SK-N-SH (cell line): ENCODE results near the gene RPS6KC1. TPM values are rescaled to one million over a fixed set of nuclear protein-coding genes. Genes with fewer than 3 reads are reported as not detected.
"Not testable (repeated sequence)": the region's sequence is repeated elsewhere in the genome, so short reads cannot be mapped to it uniquely, and the experiment has no call there.

Experiments
- CTCF ChIA-PET: fragments of 300-600, 350-600 bp; formaldehyde crosslinking; extraction: SDS; loops from one replicate; lab custom pipeline; 2021; lab: Yijun Ruan, JAX
- POLR2A ChIA-PET: fragments of 350-600 bp; sonication (Branson Sonifier 250); formaldehyde crosslinking; extraction: SDS; loops from one replicate; lab custom pipeline; 2020; ENCODE audit warnings: antibody characterized with exemption, inconsistent platforms; lab: Yijun Ruan, JAX
- DNase-seq: peaks from one replicate; pipeline ENCODE4 v3.0.0; 2012
- H2AFZ ChIP-seq: fragments of 200-600 bp; sonication (generic); 2 replicates; pipeline ENCODE4 v1.8.1; 2016; ENCODE audit warnings: antibody characterized with exemption, mild to moderate bottlenecking, low read depth
- H3F3A ChIP-seq: fragments of 200-600 bp; sonication (generic); replicated peaks from 2 replicates; pipeline ENCODE3; 2016; ENCODE audit warnings: antibody characterized with exemption, mild to moderate bottlenecking; ENCODE audit not compliant: insufficient read depth
- H3K27ac ChIP-seq, 2 experiments: fragments of 200-500 bp in 1 of 2; fragments of 200-600 bp in 1 of 2; sonication (Bioruptor generic) in 1 of 2; sonication (generic), shearing (Covaris generic) in 1 of 2; 2 replicates each; pipeline versions ENCODE4 v1.5.1 to v1.6.1; 2014 to 2016; ENCODE audit warnings: low read depth in 2 of 2, inconsistent platforms in 1 of 2, low read length in 1 of 2, mild to moderate bottlenecking in 1 of 2, mixed read lengths in 1 of 2
- H3K27me3 ChIP-seq: fragments of 200-600 bp; sonication (generic), shearing (Covaris generic); 2 replicates; pipeline ENCODE4 v1.6.1; 2016; ENCODE audit warnings: mixed run types; ENCODE audit not compliant: insufficient read depth
- H3K36me3 ChIP-seq, 2 experiments: fragments of 200-500 bp in 1 of 2; fragments of 200-600 bp in 1 of 2; sonication (Bioruptor generic) in 1 of 2; sonication (generic) in 1 of 2; replicated peaks in 1 of 2; 2 replicates each; pipeline versions ENCODE3 to v1.5.1; 2014 to 2016; ENCODE audit warnings: low read length in 1 of 2, mild to moderate bottlenecking in 1 of 2; ENCODE audit not compliant: insufficient read depth in 2 of 2, control insufficient read depth in 1 of 2
- H3K4me1 ChIP-seq, 2 experiments: fragments of 200-500 bp in 1 of 2; fragments of 200-600 bp in 1 of 2; sonication (Bioruptor generic) in 1 of 2; sonication (generic), shearing (Covaris generic) in 1 of 2; 2 replicates each; pipeline versions ENCODE4 v1.5.1 to v1.6.1; 2014 to 2016; ENCODE audit warnings: low read depth in 1 of 2, low read length in 1 of 2, mixed run types in 1 of 2; ENCODE audit not compliant: insufficient read depth in 2 of 2, control insufficient read depth in 1 of 2
- H3K4me2 ChIP-seq: fragments of 200-600 bp; sonication (generic), shearing (Covaris generic); 2 replicates; pipeline ENCODE4 v1.6.1; 2017; ENCODE audit warnings: mixed run types
- H3K4me3 ChIP-seq, 2 experiments: fragments of 200-500 bp in 1 of 2; fragments of 200-600 bp in 1 of 2; sonication (Bioruptor generic) in 1 of 2; sonication (generic), shearing (Covaris generic) in 1 of 2; 2 replicates each; pipeline versions ENCODE4 v1.5.1 to v1.8.1; 2014 to 2016; ENCODE audit warnings: low read depth in 2 of 2, inconsistent platforms in 1 of 2, low read length in 1 of 2, mild to moderate bottlenecking in 1 of 2, mixed read lengths in 1 of 2, moderate library complexity in 1 of 2
- H3K79me2 ChIP-seq: fragments of 200-600 bp; sonication (generic); 2 replicates; pipeline ENCODE4 v1.8.1; 2017; ENCODE audit warnings: mild to moderate bottlenecking; ENCODE audit not compliant: insufficient read depth
- H3K9ac ChIP-seq: fragments of 200-600 bp; sonication (generic); 2 replicates; pipeline ENCODE4 v1.6.1; 2017; ENCODE audit warnings: mixed run types
- H3K9me2 ChIP-seq: fragments of 200-600 bp; sonication (generic); 2 replicates; pipeline ENCODE4 v1.6.1; 2017; ENCODE audit warnings: mixed run types
- H3K9me3 ChIP-seq: fragments of 200-600 bp; sonication (generic); 2 replicates; pipeline ENCODE4 v1.6.1; 2017; ENCODE audit warnings: mixed run types, mild to moderate bottlenecking, moderate library complexity
- H4K20me1 ChIP-seq: fragments of 200-600 bp; sonication (generic); 2 replicates; pipeline ENCODE4 v1.6.1; 2017; ENCODE audit warnings: mild to moderate bottlenecking, mixed run types; ENCODE audit not compliant: insufficient read depth
- NFIC ChIP-seq: IDR thresholded peaks from 2 replicates; pipeline ENCODE4 v1.4.0; 2012; ENCODE audit warnings: borderline replicate concordance
- NRF1 ChIP-seq: IDR thresholded peaks from 2 replicates; pipeline ENCODE4 v1.6.1; 2012; ENCODE audit warnings: low read depth, mild to moderate bottlenecking, low read length
- SIN3A ChIP-seq: IDR thresholded peaks from 2 replicates; pipeline ENCODE4 v1.6.1; 2012; ENCODE audit warnings: low read depth, mild to moderate bottlenecking, low read length, moderate library complexity, borderline replicate concordance
- SMC3 ChIP-seq: IDR thresholded peaks from 2 replicates; pipeline ENCODE4 v1.6.1; 2012; ENCODE audit warnings: low read depth, low read length, improper control_type of control experiment
- WGBS: methylation state at CpG from one replicate; pipeline ENCODE4 v1.1.6; 2017; ENCODE audit warnings: low lambda C conversion rate; 5-methylcytosine and 5-hydroxymethylcytosine counted together
- polyA plus RNA-seq, 3 experiments: library from polyadenylated mRNA; depleted of rRNA; stranded (reverse); fragments of >200 nt; gene quantifications; 2 replicates each; pipeline ENCODE4 v1.2.3, GENCODE V29; 2012
- TF ChIP-seq, protein P1 (sequence below): IDR thresholded peaks from 2 replicates; pipeline ENCODE4 v1.4.0; 2012; ENCODE audit warnings: low read depth
- TF ChIP-seq, protein P2 (sequence below): fragments of 200-600 bp; sonication (generic); IDR thresholded peaks from 2 replicates; pipeline ENCODE4 v1.6.1; 2017; ENCODE audit warnings: antibody characterized with exemption, mild to moderate bottlenecking, moderate library complexity
- TF ChIP-seq, protein P3 (sequence below): IDR thresholded peaks from 2 replicates; pipeline ENCODE4 v1.6.1; 2012; ENCODE audit warnings: mild to moderate bottlenecking, low read depth, low read length, moderate library complexity
- TF ChIP-seq, protein P4 (sequence below): IDR thresholded peaks from 2 replicates; pipeline ENCODE4 v1.4.0; 2012; ENCODE audit warnings: low read depth, borderline replicate concordance

Gene RPS6KC1
- polyA plus RNA-seq, 1 of the 3 experiments (the other 2 are of a cell fraction): 7.8 TPM

DNA sequence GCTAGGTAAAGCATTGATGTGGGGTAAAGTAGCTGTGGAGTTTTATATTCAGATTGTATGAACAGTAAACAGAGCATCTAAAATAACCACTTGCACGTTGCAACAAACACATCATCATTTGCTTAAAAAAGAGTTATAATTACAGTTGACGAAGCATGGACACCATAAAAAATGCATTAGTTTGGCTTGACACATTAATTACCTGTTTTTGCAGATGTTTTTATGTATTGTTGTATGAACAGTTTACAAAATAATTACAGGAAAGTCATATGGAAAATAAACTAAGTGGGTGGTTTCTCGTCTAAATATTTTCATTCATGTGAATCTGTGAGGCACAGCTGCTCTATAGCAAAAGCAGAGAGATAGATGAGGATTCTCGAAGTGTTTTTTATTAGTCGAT lies 108.3 kb downstream of the RPS6KC1 start:
- H3K9ac ChIP-seq: no peak overlapping the region
- CTCF ChIA-PET: no interaction called here
- no peaks in the 10 kb centered on the region for H4K20me1 ChIP-seq
- no peaks in the 10 kb centered on the region for H3K27me3 ChIP-seq
- H3K79me2 ChIP-seq: peaks cover 9% of the 10 kb centered on the region
- no peak overlapping the region for H3K4me2 ChIP-seq
- no peak for DNase-seq
- no peaks in the 10 kb centered on the region for H3K9me3 ChIP-seq
- H3K27ac ChIP-seq: no peak overlapping the region
- H3K4me3 ChIP-seq: no peak overlapping the region
- H2AFZ ChIP-seq: no peak overlapping the region
- H3F3A ChIP-seq: peaks cover 6% of the 10 kb centered on the region
- no peaks in the 10 kb centered on the region for H3K9me2 ChIP-seq
- POLR2A ChIA-PET: no interaction called here
- peaks cover 3 to 26% of the 10 kb centered on the region in 2 experiments for H3K36me3 ChIP-seq
- H3K4me1 ChIP-seq: no peaks in the 10 kb centered on the region
- TF ChIP-seq, protein P1, sequence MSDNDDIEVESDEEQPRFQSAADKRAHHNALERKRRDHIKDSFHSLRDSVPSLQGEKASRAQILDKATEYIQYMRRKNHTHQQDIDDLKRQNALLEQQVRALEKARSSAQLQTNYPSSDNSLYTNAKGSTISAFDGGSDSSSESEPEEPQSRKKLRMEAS: no peak
- TF ChIP-seq, protein P2, sequence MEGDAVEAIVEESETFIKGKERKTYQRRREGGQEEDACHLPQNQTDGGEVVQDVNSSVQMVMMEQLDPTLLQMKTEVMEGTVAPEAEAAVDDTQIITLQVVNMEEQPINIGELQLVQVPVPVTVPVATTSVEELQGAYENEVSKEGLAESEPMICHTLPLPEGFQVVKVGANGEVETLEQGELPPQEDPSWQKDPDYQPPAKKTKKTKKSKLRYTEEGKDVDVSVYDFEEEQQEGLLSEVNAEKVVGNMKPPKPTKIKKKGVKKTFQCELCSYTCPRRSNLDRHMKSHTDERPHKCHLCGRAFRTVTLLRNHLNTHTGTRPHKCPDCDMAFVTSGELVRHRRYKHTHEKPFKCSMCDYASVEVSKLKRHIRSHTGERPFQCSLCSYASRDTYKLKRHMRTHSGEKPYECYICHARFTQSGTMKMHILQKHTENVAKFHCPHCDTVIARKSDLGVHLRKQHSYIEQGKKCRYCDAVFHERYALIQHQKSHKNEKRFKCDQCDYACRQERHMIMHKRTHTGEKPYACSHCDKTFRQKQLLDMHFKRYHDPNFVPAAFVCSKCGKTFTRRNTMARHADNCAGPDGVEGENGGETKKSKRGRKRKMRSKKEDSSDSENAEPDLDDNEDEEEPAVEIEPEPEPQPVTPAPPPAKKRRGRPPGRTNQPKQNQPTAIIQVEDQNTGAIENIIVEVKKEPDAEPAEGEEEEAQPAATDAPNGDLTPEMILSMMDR: no peak
- TF ChIP-seq NRF1 (no peak), NFIC (no peak), SMC3 (no peak), SIN3A (no peak)
- TF ChIP-seq, protein P3, sequence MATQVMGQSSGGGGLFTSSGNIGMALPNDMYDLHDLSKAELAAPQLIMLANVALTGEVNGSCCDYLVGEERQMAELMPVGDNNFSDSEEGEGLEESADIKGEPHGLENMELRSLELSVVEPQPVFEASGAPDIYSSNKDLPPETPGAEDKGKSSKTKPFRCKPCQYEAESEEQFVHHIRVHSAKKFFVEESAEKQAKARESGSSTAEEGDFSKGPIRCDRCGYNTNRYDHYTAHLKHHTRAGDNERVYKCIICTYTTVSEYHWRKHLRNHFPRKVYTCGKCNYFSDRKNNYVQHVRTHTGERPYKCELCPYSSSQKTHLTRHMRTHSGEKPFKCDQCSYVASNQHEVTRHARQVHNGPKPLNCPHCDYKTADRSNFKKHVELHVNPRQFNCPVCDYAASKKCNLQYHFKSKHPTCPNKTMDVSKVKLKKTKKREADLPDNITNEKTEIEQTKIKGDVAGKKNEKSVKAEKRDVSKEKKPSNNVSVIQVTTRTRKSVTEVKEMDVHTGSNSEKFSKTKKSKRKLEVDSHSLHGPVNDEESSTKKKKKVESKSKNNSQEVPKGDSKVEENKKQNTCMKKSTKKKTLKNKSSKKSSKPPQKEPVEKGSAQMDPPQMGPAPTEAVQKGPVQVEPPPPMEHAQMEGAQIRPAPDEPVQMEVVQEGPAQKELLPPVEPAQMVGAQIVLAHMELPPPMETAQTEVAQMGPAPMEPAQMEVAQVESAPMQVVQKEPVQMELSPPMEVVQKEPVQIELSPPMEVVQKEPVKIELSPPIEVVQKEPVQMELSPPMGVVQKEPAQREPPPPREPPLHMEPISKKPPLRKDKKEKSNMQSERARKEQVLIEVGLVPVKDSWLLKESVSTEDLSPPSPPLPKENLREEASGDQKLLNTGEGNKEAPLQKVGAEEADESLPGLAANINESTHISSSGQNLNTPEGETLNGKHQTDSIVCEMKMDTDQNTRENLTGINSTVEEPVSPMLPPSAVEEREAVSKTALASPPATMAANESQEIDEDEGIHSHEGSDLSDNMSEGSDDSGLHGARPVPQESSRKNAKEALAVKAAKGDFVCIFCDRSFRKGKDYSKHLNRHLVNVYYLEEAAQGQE: no peak
- TF ChIP-seq, protein P4, sequence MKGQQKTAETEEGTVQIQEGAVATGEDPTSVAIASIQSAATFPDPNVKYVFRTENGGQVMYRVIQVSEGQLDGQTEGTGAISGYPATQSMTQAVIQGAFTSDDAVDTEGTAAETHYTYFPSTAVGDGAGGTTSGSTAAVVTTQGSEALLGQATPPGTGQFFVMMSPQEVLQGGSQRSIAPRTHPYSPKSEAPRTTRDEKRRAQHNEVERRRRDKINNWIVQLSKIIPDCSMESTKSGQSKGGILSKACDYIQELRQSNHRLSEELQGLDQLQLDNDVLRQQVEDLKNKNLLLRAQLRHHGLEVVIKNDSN: no peak
- 96% methylated on average over 5 of the region's 5 CpGs for WGBS

DNA sequence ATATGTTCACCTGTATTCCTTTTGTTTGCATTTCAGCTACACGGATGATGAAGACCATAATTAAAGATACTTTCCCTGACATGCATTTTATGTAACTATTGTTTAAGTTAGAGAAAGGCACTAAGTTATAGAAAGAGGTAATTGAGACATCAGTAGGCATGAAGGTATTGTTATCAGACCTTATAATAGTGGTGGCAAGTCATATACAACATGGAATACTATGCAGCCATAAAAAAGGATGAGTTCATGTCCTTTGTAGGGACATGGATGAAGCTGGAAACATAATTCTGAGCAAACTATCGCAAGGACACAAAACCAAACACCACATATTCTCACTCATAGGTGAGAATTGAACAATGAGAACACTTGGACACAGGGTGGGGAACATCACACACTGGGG lies 109.4 kb downstream of the RPS6KC1 start:
- H3K4me3 ChIP-seq, H3K79me2 ChIP-seq, H4K20me1 ChIP-seq, H3K9me3 ChIP-seq, H3K9me2 ChIP-seq, POLR2A ChIA-PET, H3K27me3 ChIP-seq, DNase-seq, H3K27ac ChIP-seq, H3K4me1 ChIP-seq, H3K9ac ChIP-seq, H3K4me2 ChIP-seq, CTCF ChIA-PET, H3F3A ChIP-seq, H2AFZ ChIP-seq: not testable (repeated sequence)
- 93% methylated on average over 2 of the region's 2 CpGs for WGBS
- peaks cover 3 to 26% of the 10 kb centered on the region in 2 experiments for H3K36me3 ChIP-seq
